Lower lobe of right lung (tissue), 2 donors: ENCODE results near the gene CEP78. TPM values are rescaled to one million over a fixed set of nuclear protein-coding genes. Genes with fewer than 3 reads are reported as not detected.
A peak's percentile ranks its signal among the peaks of the same experiment; 100 is the strongest.

Experiments
- ATAC-seq, 2 donors: fragments of 200-7000 bp; cut with Tn5 transposase; one replicate each; pipeline ENCODE4 v1.9.1; 2020 to 2022; ENCODE audit warnings: mild to moderate bottlenecking in 2 of 2, moderate library complexity in 2 of 2
- DNase-seq: peaks from one replicate; pipeline ENCODE4 v3.0.0-alpha.2; 2020
- H3K27ac ChIP-seq: fragments of 200-600 bp; one replicate; pipeline ENCODE4 v1.8.0; 2022
- H3K27me3 ChIP-seq: fragments of 200-600 bp; one replicate; pipeline ENCODE4 v1.8.0; 2022; ENCODE audit warnings: low read depth
- H3K36me3 ChIP-seq: fragments of 200-600 bp; one replicate; pipeline ENCODE4 v1.8.0; 2022; ENCODE audit warnings: mild to moderate bottlenecking
- H3K4me1 ChIP-seq: fragments of 200-600 bp; one replicate; pipeline ENCODE4 v1.8.0; 2022
- H3K4me3 ChIP-seq: fragments of 200-600 bp; one replicate; pipeline ENCODE4 v1.8.0; 2022; ENCODE audit warnings: mild to moderate bottlenecking
- H3K9me3 ChIP-seq: fragments of 200-600 bp; one replicate; pipeline ENCODE4 v1.8.0; 2022
- intact Hi-C: fragments of 100-400 bp; cut with DNase I; formaldehyde crosslinking; loops from one replicate; pipeline ENCODE4 v1.11.0; 2022
- long read RNA-seq: library from polyadenylated mRNA; unstranded; transcript quantifications from one replicate; pipeline ENCODE4 v2.0.0, GENCODE V29; 2021
- total RNA-seq: library from RNA; stranded (reverse); fragmentation: NEBNext Ultra II Directional; extraction: Animal tissue kit (Norgen Biotek cat#: 25700); gene quantifications from one replicate; pipeline ENCODE4 v1.2.1, GENCODE V29; 2021
- TF ChIP-seq, protein P1 (sequence below): fragments of 200-600 bp; IDR thresholded peaks from one replicate; pipeline ENCODE4 v1.8.0; 2022; ENCODE audit warnings: antibody characterized with exemption, mild to moderate bottlenecking
- donor health status: DM: no; HTN: yes; CAD: no; lungs with severe emphysema.

Gene CEP78, protein sequence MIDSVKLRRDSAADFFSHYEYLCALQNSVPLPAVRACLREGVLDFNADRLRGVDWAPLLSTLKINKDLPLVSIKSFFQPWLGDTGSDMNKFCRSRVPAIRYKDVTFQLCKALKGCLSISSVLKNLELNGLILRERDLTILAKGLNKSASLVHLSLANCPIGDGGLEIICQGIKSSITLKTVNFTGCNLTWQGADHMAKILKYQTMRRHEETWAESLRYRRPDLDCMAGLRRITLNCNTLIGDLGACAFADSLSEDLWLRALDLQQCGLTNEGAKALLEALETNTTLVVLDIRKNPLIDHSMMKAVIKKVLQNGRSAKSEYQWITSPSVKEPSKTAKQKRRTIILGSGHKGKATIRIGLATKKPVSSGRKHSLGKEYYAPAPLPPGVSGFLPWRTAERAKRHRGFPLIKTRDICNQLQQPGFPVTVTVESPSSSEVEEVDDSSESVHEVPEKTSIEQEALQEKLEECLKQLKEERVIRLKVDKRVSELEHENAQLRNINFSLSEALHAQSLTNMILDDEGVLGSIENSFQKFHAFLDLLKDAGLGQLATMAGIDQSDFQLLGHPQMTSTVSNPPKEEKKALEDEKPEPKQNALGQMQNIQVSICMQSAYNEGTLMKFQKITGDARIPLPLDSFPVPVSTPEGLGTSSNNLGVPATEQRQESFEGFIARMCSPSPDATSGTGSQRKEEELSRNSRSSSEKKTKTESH
- 12.9 TPM for total RNA-seq
- long read RNA-seq, partial matches to known transcripts: 2 of 8 reads
- long read RNA-seq, other reads (novel, unspliced or antisense): 2 of 8 reads

DNA sequence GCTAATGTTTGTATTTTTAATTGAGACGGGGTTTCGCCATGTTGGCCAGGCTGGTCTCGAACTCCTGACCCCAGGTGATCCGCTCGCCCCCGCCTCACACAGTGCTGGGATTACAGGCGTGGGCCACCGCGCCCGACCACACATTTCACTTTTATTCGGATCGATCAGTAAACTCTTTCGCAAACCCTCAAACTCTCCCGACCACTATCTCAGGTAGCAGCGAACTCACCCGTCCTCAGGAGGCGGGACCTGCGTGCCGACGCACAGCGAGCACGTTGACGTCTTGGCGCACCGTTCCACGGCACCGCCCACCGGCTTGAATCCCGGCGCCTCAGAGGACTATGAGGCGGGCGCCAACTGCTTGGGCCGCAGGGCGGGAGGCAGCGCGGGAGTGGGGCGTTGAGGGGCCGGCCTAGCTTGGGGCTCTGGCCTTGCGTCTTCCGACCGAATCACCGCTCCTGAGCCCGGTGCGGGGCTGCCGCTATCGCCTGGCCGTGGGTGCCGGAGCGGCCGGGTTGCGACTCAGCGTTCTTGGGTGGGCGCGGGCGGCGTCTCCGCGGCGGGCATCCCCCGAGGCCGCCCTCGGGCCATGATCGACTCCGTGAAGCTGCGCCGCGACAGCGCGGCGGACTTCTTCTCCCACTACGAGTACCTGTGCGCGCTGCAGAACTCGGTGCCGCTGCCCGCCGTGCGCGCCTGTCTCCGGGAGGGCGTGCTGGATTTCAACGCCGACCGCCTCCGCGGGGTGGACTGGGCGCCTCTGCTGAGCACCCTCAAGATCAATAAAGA is at the start of gene CEP78:
CEP78 (plus strand) TSS at position 314 of the 789 bp plus-strand sequence; CDS start at position 590, 276 bp downstream.
- peak; percentile 96 for DNase-seq
- Histone ChIP-seq H3K4me1 (peaks cover 16% of the 10 kb centered on the region), H3K27ac (peak within 1 kb of the TSS; percentile 79), H3K27me3 (no peaks in the 10 kb centered on the region), H3K9me3 (no peaks in the 10 kb centered on the region), H3K4me3 (peak within 1 kb of the TSS; percentile 98), H3K36me3 (peaks cover 8% of the 10 kb centered on the region)
- TF ChIP-seq, protein P1, sequence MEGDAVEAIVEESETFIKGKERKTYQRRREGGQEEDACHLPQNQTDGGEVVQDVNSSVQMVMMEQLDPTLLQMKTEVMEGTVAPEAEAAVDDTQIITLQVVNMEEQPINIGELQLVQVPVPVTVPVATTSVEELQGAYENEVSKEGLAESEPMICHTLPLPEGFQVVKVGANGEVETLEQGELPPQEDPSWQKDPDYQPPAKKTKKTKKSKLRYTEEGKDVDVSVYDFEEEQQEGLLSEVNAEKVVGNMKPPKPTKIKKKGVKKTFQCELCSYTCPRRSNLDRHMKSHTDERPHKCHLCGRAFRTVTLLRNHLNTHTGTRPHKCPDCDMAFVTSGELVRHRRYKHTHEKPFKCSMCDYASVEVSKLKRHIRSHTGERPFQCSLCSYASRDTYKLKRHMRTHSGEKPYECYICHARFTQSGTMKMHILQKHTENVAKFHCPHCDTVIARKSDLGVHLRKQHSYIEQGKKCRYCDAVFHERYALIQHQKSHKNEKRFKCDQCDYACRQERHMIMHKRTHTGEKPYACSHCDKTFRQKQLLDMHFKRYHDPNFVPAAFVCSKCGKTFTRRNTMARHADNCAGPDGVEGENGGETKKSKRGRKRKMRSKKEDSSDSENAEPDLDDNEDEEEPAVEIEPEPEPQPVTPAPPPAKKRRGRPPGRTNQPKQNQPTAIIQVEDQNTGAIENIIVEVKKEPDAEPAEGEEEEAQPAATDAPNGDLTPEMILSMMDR: no peak
- peak; percentile 99 for ATAC-seq
- intact Hi-C loops: no loop called here

DNA sequence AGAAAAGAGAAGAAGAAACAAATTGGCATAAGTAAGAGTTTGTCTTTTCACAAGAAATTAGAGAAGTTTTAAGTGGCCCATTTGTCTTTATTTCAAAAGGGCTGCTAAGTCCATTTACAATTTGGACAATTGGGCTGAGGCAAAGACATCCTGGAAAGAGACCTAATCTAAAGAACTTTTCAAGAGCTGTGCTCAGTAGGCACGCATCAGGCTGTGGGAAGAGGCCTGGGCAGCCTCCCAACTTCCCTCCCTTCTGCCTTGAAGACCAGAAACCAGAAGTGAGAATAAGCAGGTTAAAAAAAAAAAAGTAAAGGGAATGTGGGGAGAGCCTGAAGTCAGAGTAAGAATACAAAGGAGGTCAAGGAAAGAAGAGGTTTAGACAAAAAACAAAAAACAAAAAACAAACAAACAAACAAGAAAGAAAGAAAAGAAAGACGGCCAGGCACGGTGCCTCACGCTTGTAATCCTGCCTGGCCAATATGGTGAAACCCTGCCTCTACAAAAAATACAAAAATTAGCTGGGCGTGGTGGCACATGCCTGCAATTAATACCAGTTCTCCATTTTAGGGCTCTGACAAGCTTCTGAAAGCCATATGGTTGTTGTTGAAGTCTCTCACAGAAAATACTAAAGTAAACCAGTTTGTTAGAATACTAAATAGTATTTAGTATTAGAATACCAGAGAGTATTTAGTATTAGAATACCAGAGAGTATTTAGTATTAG is 48.0 kb upstream of the CEP78 start:
- Histone ChIP-seq H3K27ac (peak overlapping the region; percentile 33), H3K36me3 (no peaks in the 10 kb centered on the region), H3K9me3 (no peaks in the 10 kb centered on the region), H3K4me1 (peaks cover 23% of the 10 kb centered on the region), H3K4me3 (no peak overlapping the region), H3K27me3 (no peaks in the 10 kb centered on the region)
- TF ChIP-seq, protein P1: no peak
- DNase-seq: peak; percentile 73
- intact Hi-C loops: no loop called here
- ATAC-seq: peak; percentile 68 to 88

DNA sequence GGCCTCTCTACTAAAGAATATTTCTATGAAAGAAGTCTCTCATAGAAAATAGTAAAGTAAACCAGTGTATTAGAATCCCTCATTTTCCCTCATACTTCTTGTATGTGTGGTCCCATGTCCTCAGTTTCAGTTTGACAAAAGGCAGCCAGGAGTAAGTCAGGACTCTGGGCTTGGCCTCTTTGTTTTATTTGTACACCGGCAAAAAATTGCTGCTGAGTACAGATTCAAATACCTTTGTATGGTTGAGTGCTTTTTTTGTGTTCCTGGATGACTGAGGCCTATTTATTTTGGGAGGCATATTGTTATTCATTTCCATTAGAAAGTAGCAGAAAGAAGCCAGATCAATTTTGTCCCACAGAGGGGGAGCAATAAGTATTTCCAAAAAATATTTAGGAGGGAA is 47.3 kb upstream of the CEP78 start:
- Histone ChIP-seq H3K4me3 (no peak overlapping the region), H3K27ac (peak overlapping the region; percentile 33), H3K36me3 (no peaks in the 10 kb centered on the region), H3K9me3 (no peaks in the 10 kb centered on the region), H3K4me1 (peaks cover 23% of the 10 kb centered on the region), H3K27me3 (no peaks in the 10 kb centered on the region)
- no peak for DNase-seq
- TF ChIP-seq, protein P1: no peak
- intact Hi-C loops: no loop called here
- ATAC-seq: peak; percentile 51 to 92

DNA sequence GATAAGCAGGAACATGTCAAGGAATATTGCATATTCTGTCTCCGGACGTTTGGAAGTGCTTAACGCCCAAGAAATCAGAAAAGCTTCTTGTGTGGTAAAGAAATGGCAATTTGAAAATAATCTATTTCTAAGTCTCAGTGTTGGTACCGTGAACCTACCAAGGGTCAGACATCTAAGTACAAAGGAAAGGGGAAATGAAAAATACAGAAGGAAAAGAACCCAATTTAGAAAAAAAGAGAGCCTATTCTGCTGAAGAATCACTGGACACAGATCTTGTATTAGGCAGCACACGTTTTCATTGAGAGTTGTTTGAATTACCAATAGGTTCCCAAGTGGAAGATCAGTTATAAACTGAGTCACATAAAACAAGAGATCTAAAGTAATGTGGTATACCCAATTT is 46.9 kb upstream of the CEP78 start:
- Histone ChIP-seq H3K4me3 (no peak overlapping the region), H3K27me3 (no peaks in the 10 kb centered on the region), H3K4me1 (peaks cover 23% of the 10 kb centered on the region), H3K27ac (no peak overlapping the region), H3K9me3 (no peaks in the 10 kb centered on the region), H3K36me3 (no peaks in the 10 kb centered on the region)
- no peak for DNase-seq
- TF ChIP-seq, protein P1: no peak
- ATAC-seq: no peak
- intact Hi-C loops: no loop called here

DNA sequence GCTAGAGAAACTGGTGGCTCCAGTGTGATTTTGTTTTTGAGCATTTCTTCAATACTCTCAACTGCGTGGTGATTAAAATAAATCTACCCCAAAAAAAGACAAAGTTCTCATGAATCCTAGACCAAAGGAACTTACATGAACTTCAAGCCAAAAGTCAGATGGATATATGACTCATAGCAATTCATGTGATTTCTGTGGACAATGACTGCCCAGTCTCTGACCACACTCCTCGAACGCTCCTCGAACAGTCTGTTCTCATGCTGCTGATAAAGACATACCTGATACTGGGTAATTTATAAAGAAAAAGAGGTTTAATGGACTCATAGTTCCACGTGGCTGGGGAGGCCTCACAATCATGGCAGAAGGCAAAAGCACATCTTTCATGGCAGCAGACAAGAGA is 46.4 kb upstream of the CEP78 start:
- TF ChIP-seq, protein P1: no peak
- Histone ChIP-seq H3K27me3 (no peaks in the 10 kb centered on the region), H3K36me3 (no peaks in the 10 kb centered on the region), H3K4me3 (no peak overlapping the region), H3K4me1 (peaks cover 23% of the 10 kb centered on the region), H3K27ac (no peak overlapping the region), H3K9me3 (no peaks in the 10 kb centered on the region)
- intact Hi-C loops: no loop called here
- ATAC-seq: peak; percentile 64 to 66
- DNase-seq: no peak
